ENCODE measurements around the gene CNNM2. TPM values are rescaled to one million over a fixed set of nuclear protein-coding genes. Genes with fewer than 3 reads are reported as not detected.

Gene CNNM2
- total and polyA plus RNA-seq, 11 donors = 1.3 to 6.3 (median 3.4) TPM

DNA sequence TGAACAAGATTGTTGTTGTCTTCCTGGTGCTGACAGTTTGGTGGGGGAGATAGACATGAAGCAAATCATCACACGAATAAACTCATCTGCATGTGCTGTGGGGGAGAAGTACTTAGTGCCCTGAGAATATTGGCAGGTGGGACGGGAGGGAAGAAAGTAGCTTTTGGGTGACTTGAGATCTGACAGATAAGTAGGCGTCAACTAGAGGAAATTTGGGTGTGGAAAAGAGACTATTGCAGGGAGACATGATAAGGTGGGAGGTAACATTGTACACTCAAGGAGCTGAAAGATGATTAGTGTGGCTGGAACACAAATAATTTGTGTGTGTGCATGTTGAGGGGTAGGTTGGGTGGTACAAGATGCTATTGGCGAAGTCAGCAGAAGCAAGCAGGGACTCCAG is 30.1 kb downstream of the CNNM2 start:
- Histone ChIP-seq H3K9me3 (no peaks in the 10 kb centered on the region), H3K27ac (no peak overlapping the region), H3K27me3 (no peaks in the 10 kb centered on the region), H3K4me3 (no peak overlapping the region), H3K36me3 (no peaks in the 10 kb centered on the region), H3K4me1 (peaks cover 0 to 22% (median 8%) of the 10 kb centered on the region in 12 donors)
- ATAC-seq (no peak), DNase-seq (no peak)
- intact Hi-C loops (cut with DNase I) = no loop called here
- 80 to 84% (median 82%) methylated on average over 4 of the region's 4 CpGs for WGBS, 4 donors
- no peak for TF ChIP-seq POLR2A (IDR thresholded peaks at IDR 0.05)
- TF ChIP-seq, protein P1, sequence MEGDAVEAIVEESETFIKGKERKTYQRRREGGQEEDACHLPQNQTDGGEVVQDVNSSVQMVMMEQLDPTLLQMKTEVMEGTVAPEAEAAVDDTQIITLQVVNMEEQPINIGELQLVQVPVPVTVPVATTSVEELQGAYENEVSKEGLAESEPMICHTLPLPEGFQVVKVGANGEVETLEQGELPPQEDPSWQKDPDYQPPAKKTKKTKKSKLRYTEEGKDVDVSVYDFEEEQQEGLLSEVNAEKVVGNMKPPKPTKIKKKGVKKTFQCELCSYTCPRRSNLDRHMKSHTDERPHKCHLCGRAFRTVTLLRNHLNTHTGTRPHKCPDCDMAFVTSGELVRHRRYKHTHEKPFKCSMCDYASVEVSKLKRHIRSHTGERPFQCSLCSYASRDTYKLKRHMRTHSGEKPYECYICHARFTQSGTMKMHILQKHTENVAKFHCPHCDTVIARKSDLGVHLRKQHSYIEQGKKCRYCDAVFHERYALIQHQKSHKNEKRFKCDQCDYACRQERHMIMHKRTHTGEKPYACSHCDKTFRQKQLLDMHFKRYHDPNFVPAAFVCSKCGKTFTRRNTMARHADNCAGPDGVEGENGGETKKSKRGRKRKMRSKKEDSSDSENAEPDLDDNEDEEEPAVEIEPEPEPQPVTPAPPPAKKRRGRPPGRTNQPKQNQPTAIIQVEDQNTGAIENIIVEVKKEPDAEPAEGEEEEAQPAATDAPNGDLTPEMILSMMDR (IDR thresholded peaks at IDR 0.05) = no peak

DNA sequence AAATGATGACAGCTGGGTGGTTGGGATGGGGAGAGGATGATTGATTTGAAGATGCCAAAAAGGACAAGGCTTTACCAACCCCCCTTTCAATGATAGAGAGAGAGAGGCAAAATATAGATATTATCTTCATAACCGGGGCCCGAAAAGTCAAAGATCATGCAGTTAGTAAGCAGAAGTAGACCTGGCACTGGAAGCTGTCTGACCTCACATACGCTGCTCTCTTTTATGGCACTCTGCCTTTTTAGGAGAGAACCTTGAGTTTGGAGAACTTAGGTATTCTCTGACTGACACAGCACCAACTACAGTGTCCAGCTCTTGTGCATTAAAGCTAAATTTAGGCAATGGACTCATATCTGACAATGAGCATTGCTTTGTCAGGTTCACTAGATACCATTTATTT is 30.7 kb downstream of the CNNM2 start:
- Histone ChIP-seq H3K4me1 (peaks cover 0 to 22% (median 8%) of the 10 kb centered on the region in 12 donors), H3K36me3 (no peaks in the 10 kb centered on the region), H3K27ac (no peak overlapping the region), H3K4me3 (no peak overlapping the region), H3K27me3 (no peaks in the 10 kb centered on the region), H3K9me3 (no peaks in the 10 kb centered on the region)
- intact Hi-C loops (cut with DNase I) = no loop called here
- TF ChIP-seq, protein P1 (IDR thresholded peaks at IDR 0.05) = no peak
- TF ChIP-seq POLR2A (IDR thresholded peaks at IDR 0.05) = no peak
- 83 to 94% (median 92%) methylated on average over 3 of the region's 3 CpGs for WGBS, 4 donors
- no peak for DNase-seq
- no peak for ATAC-seq

DNA sequence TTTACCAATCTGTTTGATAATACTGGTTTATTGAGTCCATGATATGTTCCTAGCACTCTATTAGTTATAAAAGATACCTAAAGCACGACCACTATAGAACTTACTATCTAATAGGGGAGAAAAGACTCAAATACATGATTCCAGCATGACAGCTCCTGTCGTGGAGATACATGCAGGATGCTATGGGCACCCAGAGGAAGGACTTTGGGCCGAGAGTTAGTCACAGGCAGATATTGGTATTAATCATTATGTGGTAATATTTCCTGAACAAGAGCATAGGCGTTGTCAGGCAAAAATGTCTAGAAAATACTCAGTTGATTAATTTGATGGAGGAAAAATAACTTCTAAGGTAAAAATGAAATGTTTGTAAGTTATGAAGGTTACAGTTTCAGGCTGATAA is 31.8 kb downstream of the CNNM2 start:
- DNase-seq = no peak
- H3K9me3 ChIP-seq = no peaks in the 10 kb centered on the region
- no peak for ATAC-seq
- no peak overlapping the region for H3K4me3 ChIP-seq
- H3K36me3 ChIP-seq = peaks cover 0 to 5% (median 0%) of the 10 kb centered on the region in 9 donors
- intact Hi-C loops (cut with DNase I) = no loop called here
- TF ChIP-seq, protein P1 (IDR thresholded peaks at IDR 0.05) = no peak
- no peak for TF ChIP-seq POLR2A (IDR thresholded peaks at IDR 0.05)
- no peaks in the 10 kb centered on the region for H3K27me3 ChIP-seq
- WGBS, 4 donors = 84 to 89% (median 87%) methylated on average over 4 of the region's 4 CpGs
- H3K27ac ChIP-seq = no peak overlapping the region
- peaks cover 0 to 15% (median 4%) of the 10 kb centered on the region in 12 donors for H3K4me1 ChIP-seq

DNA sequence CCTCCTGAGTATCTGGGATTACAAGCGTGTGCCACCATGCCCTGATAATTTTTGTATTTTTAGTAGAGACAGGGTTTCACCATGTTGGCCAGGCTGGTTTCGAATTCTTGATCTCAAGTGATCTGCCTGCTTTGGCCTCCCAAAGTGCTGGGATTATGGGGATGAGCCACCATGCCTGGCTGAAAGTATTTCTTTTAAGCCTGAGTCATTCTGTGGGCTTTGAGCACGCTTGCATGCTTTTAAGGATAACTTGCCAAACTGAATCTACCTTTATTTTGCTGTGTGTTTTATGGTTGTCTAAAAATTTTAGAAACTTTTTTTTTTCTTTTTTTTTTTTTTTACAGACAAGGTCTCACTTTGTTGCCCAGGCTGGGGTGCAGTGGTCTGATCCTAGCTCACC is 33.2 kb downstream of the CNNM2 start:
- Histone ChIP-seq H3K27me3 (no peaks in the 10 kb centered on the region), H3K4me3 (no peak overlapping the region), H3K4me1 (peaks cover 0 to 3% (median 0%) of the 10 kb centered on the region in 12 donors), H3K36me3 (peaks cover 0 to 5% (median 0%) of the 10 kb centered on the region in 9 donors), H3K27ac (no peak overlapping the region), H3K9me3 (no peaks in the 10 kb centered on the region)
- 94 to 96% (median 95%) methylated on average over 3 of the region's 3 CpGs for WGBS, 4 donors
- intact Hi-C loops (cut with DNase I) = no loop called here
- ATAC-seq (no peak), DNase-seq (no peak)
- no peak for TF ChIP-seq POLR2A (IDR thresholded peaks at IDR 0.05)
- TF ChIP-seq, protein P1 (IDR thresholded peaks at IDR 0.05) = no peak

Measured in heart left ventricle (tissue), 16 donors.